Myocyte (in vitro differentiated cells): ENCODE data around the gene AATF. TPM values are rescaled to one million over a fixed set of nuclear protein-coding genes. Genes with fewer than 3 reads are reported as not detected.

Experiments
- DNase-seq: peaks from one replicate; pipeline ENCODE4 v3.0.0-alpha.2; 2012; ENCODE audit warnings: low read depth
- total RNA-seq: library from RNA; depleted of rRNA; stranded (reverse); fragments of >200 nt; gene quantifications from 2 replicates; pipeline ENCODE4 v1.2.3, GENCODE V29; 2014

AATF gene
- total RNA-seq, 1 donor from 2014 or later = 36.1 TPM

- no peak for DNase-seq
Measured at GRCh38 chr17:36929851-36930582, 18.7 kb upstream of the AATF start.

DNA sequence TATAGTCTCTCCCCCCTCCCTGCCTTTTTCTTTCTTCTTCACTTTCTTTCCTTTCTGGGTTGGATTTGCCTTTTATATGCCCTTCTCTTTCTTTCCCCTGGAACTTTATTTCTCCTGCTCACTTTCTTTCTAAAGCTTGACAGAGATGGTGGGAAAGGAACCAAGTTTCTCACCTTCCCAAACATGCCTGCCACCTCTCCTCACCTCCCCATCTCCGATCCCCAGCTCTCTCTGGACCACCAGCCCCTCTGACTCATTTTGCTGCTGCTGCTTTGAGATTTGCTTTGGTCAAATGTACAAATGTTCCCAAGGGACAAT, 18.2 kb upstream of the AATF start:
- DNase-seq = no peak

DNA sequence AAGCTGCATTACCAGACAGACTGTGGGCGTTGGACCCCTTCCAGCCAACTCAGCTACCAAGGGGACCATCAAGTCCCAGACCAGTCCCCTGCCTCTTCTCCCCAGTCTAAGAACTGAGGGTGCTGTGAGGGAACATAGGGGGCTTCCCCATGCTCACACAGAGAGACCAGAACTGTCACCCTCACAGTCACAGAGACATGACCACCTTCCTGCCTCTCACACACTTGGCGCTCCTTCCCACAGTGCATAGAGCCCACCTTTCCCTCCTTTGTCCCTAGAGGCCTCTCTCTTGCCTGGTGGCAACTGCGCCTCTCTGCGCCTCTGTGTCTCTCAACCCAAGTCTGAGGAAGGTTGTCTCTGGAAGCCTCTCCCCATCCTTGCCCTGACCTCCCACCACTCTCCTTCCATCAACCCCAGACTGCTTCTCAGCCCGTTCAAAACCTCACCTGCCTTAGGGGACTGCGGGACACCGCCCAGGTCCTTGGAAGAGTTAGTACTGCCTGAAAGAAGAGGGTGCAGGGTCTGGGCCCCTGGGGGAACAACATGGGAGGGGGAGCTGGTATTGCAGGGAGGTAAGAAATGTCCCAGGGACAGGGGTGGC, 17.6 kb upstream of the AATF start:
- no peak for DNase-seq

- DNase-seq = no peak
Measured at GRCh38 chr17:36931697-36932382, 16.9 kb upstream of the AATF start.

- no peak for DNase-seq
Measured at GRCh38 chr17:36932383-36932693, 16.4 kb upstream of the AATF start.

DNA sequence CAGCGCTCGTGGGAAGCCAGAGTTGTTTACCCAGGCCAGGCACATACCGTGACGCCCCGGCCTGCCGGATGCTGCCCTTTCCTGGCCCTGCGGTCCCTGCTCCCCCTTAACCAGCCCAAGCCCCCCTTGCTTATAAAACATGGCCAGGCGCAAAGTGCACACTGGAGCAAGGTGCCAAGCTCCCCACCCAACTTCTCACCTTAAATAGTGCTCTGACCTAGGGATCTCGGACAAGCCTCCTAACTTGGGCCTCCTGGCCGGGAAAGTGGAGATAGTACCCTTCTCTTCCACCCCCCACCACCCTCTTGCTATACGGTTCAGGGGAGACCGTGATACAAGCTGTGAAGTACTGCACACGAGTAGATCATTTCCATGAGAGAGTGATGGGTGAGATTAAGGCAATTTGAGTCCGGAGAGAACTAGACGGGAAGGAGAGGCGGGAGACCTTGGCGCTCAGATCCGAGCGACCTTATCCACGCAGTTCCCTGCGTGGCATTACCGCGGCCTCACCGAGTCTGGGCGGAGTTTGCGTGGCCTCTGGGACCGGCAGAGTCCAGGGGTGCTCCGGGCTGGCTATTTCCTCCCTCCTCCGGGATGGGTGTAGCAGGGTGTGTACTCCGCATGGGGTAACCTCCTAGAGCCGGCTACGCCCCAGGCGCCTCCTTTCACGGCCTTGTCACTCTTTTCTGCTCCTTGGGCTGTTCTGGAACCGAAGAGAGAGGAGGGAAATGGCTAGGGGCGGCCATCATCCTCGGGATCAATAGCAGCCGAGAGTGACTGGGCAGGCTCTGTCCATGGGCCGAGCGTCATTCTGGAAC, 15.9 kb upstream of the AATF start:
- no peak for DNase-seq

DNA sequence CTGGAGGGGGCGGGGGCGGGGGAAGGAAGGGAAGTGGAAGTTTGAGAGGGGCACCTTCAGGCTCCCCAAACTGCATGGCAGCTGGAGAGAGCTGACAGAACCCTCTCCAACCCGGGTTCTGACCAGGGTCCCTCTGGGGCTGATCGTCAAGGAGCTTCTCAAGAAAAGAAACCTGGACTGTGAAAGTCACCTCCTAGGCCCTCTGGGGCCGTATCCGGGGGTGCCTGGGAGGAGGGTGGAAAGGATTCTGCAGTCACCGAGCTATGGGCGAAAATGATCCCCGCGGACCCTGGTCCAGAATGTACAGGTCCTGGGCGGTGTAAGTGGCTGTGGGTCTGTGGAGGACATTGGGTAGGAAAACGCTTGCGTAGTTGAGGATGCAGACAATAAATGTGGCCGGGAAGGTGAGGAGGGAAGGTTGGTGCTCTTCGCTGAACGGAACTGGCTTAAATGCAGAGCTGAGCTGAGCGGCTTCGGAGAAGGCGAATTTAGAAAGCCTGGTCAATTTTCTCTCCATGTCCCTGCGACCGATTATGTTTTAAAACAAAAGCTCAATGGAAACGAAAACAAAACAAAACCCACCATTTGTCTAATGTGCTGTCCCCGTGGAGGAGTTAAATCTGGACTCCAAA, 15.1 kb upstream of the AATF start:
- no peak for DNase-seq

- no peak for DNase-seq
Measured at GRCh38 chr17:36934144-36934691, 14.5 kb upstream of the AATF start.

GRCh38 chr17:36934692-36935630, 13.8 kb upstream of the AATF start:
- no peak for DNase-seq

DNA sequence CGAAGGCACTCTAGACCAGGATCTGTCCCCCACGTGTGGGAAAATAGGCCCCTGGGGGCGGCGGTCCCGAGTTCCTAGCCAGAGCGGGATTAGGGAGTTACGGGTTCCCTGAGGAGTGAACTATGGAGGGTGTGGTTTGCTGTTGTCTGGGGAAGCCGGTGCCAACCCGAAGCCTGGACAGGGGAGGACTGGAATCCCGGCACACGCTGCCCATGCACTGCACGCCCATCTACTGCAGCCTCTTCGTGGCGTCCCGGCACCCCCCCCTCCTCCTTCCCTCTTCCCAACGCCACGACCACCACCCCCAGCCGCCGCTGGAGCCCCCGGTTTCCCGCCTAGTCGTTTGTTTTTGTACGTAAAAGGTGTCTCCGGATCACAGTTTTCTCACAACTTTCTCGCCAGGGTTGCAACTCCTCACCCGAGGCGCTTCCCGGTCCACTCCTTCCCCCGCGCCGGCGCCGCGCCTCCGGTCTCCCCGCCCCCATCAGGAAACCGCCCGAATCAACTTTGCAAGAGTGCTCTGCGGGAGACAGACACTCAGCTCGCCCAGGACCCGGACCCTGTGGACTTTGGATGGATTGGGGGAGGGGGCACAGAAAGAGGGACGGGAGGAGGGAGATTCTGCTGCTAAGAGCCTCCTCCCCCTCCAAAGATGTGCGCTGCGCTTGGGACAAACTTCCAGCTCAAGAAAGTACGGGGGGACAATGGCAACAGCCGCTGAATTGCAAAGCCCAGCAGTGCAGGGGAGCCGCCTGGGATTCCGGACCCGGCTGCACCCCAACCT, 12.9 kb upstream of the AATF start:
- no peak for DNase-seq

- no peak for DNase-seq
Measured at GRCh38 chr17:36936455-36937000, 12.2 kb upstream of the AATF start.

DNA sequence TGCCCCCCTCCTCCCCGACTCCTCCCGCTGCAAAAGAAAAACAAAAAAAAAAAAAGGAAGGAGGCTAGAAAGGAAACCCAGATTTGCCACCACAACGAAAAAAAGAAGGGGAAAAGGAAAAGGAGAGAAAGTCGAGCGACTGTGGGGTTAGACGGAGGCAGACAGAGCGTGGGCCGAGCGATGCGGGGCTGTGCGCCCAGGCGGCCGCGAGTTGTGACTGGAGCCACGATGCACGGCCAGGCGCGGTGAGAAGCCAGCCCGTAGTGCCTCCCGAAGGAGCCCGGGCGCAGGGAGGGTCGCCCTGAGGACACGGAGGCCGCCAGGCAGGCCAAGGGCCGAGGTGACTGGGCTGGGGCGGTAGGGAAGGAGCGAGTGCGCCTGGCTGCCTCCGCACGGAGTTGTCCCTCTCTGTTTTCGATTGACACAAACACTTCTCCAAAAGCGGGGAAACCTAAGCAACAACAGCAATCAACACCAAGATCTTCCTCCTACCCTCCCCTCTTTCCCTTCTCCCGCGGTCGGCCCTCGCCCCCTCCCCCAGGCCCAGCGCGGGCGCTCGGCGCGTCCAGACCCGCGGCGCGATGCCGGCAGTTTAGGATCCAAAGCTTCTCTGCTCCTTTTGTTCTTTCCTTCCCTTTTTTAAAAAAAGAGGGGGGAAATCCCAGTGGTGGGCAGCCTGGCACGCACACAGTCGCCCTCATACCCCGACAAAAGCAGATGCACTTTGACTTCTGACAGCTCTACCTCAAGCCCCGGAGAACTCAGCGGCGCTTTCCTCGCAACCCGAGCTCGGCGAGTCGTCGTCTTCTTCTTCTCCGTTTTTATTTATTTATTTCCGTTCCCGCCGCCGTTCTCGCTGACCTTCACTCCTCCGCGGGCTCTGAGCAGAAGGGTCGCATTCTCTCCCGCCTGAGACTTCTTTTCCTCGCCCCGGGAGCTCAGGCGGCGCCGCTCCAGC, 11.5 kb upstream of the AATF start, which contains the start of gene LHX1:
TSS of gene LHX1 (plus strand) at position 475 of the 958 bp plus-strand sequence. CDS start 723 bp downstream, outside the sequence.
- no peak for DNase-seq

DNA sequence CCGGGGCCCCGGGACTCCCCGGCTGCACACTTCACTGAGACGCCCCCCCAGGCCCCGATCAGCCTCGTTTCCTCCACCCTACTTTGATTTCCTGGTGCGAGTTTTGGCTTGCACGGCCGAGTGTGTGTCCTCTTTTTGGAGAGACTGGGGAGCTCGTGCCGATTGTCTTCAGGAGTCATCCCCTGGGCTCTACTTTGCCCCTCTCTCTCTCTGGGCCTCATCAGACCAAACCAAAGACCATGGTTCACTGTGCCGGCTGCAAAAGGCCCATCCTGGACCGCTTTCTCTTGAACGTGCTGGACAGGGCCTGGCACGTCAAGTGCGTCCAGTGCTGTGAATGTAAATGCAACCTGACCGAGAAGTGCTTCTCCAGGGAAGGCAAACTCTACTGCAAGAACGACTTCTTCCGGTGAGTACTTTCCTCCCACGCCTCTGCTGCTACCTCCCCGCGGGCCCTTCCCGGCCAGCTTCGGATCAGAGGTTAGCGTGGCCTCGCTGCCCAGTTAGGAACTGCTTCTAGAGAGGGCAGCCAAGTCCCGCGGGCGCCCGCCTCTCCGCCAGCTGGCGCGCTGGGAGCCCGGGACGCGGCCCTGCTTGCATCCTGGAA, 10.7 kb upstream of the AATF start:
- DNase-seq = no peak

GRCh38 chr17:36938566-36939051, 10.1 kb upstream of the AATF start:
- no peak for DNase-seq

DNA sequence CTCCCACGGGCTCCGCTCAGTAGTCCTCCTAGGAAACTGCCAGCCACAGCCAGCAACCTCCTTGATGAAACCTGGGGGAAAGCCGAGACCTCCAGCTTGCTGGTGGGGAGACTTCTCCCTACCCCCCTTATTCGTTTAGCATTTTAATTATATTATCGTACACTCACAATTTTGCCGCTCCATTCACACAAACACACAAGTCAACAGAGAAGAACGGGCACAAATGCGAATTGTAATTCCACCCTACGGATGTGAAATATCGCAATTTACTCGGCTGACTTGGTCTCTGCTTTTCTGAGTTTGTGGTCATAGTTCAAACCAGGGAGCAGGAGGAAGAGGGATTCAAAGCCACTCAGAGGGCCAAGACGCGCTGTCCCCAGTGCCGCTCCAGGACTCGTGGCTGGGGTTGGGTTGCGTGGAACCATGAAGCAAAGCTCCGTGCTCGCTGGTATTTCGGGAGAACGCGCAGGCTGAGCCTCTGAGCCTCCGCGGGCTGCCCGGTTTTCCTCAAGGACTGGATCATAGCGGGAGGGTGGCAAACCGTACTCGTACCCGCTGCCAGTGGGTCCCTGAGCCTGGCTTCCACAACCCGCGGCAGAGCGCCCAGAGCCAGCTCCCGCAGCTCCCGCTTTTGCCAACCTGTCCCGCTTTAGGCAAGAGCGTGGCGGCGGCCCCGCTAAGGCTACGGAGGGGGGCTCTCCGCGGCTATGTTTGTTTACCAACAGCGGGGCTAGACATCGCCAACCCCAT, 9.5 kb upstream of the AATF start:
- no peak for DNase-seq

DNA sequence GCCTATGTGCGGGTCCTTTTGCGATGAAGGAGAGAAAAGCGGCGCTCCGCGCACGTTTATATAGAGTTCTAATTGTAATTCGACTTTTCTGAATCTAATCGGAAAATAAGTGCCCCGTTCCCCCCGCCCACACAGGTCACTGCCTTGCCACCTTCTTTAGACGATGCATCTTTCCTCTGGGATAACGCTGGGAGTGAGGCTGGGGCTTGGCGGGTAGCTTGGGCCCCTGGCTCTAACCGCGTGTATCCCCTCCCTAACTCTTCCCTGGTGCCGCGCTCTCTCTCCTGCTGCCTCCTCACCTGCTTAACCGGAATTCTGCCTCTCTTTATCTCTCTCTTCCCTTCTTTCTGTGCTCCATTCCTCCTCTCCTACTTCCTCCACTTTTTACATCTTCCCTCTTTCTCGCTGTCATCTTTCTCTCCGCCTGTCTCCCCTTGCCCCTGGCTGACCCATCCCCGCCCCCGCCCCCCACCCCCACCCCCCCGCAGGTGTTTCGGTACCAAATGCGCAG, 8.9 kb upstream of the AATF start:
- DNase-seq = no peak
